ENCODE measurements around the gene PDE4A.

The PDE4A gene

GRCh38 chr19:10503002-10503789, 82.9 kb downstream of the PDE4A start, which contains the start of gene KEAP1:
KEAP1 (minus strand) TSS chr19:10503356; CDS start chr19:10500033, 3,323 bp downstream.
- no CpG with 5 or more reads among the region's 73 CpGs for WGBS, 2 donors (ENCODE audit: extremely low coverage in 2 of 2, insufficient read length in 2 of 2, insufficient replicate concordance in 1 of 2)
- peak within 1 kb of the TSS; percentile 97 for H2BK5ac ChIP-seq (ENCODE audit: low read length)
- DNase-seq (ENCODE audit: low spot score) = peak; percentile 50

GRCh38 chr19:10505583-10506229, 85.4 kb downstream of the PDE4A start:
- no peaks in the 10 kb centered on the region for H3K9me3 ChIP-seq (replicated peaks in 1 of 2; ENCODE audit: control insufficient read depth in 2 of 2, insufficient read depth in 1 of 2, low read depth in 1 of 2, low read length in 2 of 2)
- H2AFZ ChIP-seq (ENCODE audit: low read length) = peak overlapping the region; percentile 46
- no peaks in the 10 kb centered on the region for H3K36me3 ChIP-seq (replicated peaks in 1 of 2; ENCODE audit: control insufficient read depth in 2 of 2, insufficient read depth in 2 of 2, low read length in 2 of 2)
- DNase-seq (ENCODE audit: low spot score) = peak; percentile 65
- H3K27me3 ChIP-seq (ENCODE audit: control insufficient read depth in 3 of 3, insufficient read depth in 3 of 3, low read depth in 1 of 3, low read length in 3 of 3) = peaks cover 0 to 6% (median 0%) of the 10 kb centered on the region in 3 experiments
- no peak overlapping the region for H3K23ac ChIP-seq (ENCODE audit: low read depth, low read length, poor library complexity)
- no peak overlapping the region for H4K8ac ChIP-seq (ENCODE audit: low read depth, low read length)
- H2BK15ac ChIP-seq (ENCODE audit: low read length) = no peak overlapping the region
- no CpG with 5 or more reads among the region's 17 CpGs for WGBS, 2 donors (ENCODE audit: extremely low coverage in 2 of 2, insufficient read length in 2 of 2, insufficient replicate concordance in 1 of 2)
- H3K79me1 ChIP-seq (ENCODE audit: low read depth, low read length) = peaks cover 10% of the 10 kb centered on the region
- H2BK12ac ChIP-seq (ENCODE audit: low read length) = no peak overlapping the region
- H3K4me1 ChIP-seq (ENCODE audit: control insufficient read depth in 2 of 2, insufficient read depth in 1 of 2, low read depth in 1 of 2, low read length in 2 of 2) = peaks cover 5 to 8% of the 10 kb centered on the region in 2 donors
- H2BK5ac ChIP-seq (ENCODE audit: low read length) = no peak overlapping the region
- no peak overlapping the region for H3K14ac ChIP-seq (ENCODE audit: low read length)
- H3K4ac ChIP-seq (ENCODE audit: low read length) = no peak overlapping the region
- no peak overlapping the region for H4K91ac ChIP-seq (ENCODE audit: low read depth, low read length, poor library complexity)
- no peak overlapping the region for H2BK120ac ChIP-seq (ENCODE audit: low read depth, low read length)
- no peak overlapping the region for H3K27ac ChIP-seq (replicated peaks; ENCODE audit: low read length)
- no peak overlapping the region for H3K4me2 ChIP-seq (ENCODE audit: insufficient read depth, low read length, poor library complexity, severe bottlenecking)
- H2AK5ac ChIP-seq (ENCODE audit: low read depth, low read length) = no peak overlapping the region
- no peak overlapping the region for H3K4me3 ChIP-seq (ENCODE audit: low read length in 2 of 2)
- no peak overlapping the region for H3K18ac ChIP-seq (ENCODE audit: low read length)
- no peak overlapping the region for H3K9ac ChIP-seq (ENCODE audit: low read depth, low read length, poor library complexity)

More at GRCh38 chr19:10503002-10503789, 82.9 kb downstream of the PDE4A start, which contains the start of gene KEAP1:
- Histone ChIP-seq H3K4me1 (ENCODE audit: control insufficient read depth in 2 of 2, insufficient read depth in 1 of 2, low read depth in 1 of 2, low read length in 2 of 2) (peaks cover 5% of the 10 kb centered on the region in 2 donors), H4K91ac (ENCODE audit: low read depth, low read length, poor library complexity) (peak within 1 kb of the TSS; percentile 96), H3K9ac (ENCODE audit: low read depth, low read length, poor library complexity) (peak within 1 kb of the TSS; percentile 94), H2BK15ac (ENCODE audit: low read length) (peak within 1 kb of the TSS; percentile 97), H2BK12ac (ENCODE audit: low read length) (peak within 1 kb of the TSS; percentile 80), H2AK5ac (ENCODE audit: low read depth, low read length) (peak within 1 kb of the TSS; percentile 99), H4K8ac (ENCODE audit: low read depth, low read length) (peak within 1 kb of the TSS; percentile 96), H3K79me1 (ENCODE audit: low read depth, low read length) (peaks cover 14% of the 10 kb centered on the region), H3K14ac (ENCODE audit: low read length) (peak within 1 kb of the TSS; percentile 91), H3K27ac (replicated peaks; ENCODE audit: low read length) (peak within 1 kb of the TSS; percentile 73), H3K4me2 (ENCODE audit: insufficient read depth, low read length, poor library complexity, severe bottlenecking) (peak within 1 kb of the TSS; percentile 88), H3K36me3 (replicated peaks in 1 of 2; ENCODE audit: control insufficient read depth in 2 of 2, insufficient read depth in 2 of 2, low read length in 2 of 2) (peaks cover 10 to 23% of the 10 kb centered on the region in 2 donors), H3K18ac (ENCODE audit: low read length) (peak within 1 kb of the TSS; percentile 99), H2AFZ (ENCODE audit: low read length) (peak within 1 kb of the TSS; percentile 98), H2BK120ac (ENCODE audit: low read depth, low read length) (peak within 1 kb of the TSS; percentile 96), H3K4ac (ENCODE audit: low read length) (peak within 1 kb of the TSS; percentile 98), H3K4me3 (ENCODE audit: low read length in 2 of 2) (peak within 1 kb of the TSS; percentile 72 to 90), H3K27me3 (ENCODE audit: control insufficient read depth in 3 of 3, insufficient read depth in 3 of 3, low read depth in 1 of 3, low read length in 3 of 3) (peaks cover 0 to 2% (median 0%) of the 10 kb centered on the region in 3 experiments), H3K23ac (ENCODE audit: low read depth, low read length, poor library complexity) (peak within 1 kb of the TSS; percentile 50), H3K9me3 (replicated peaks in 1 of 2; ENCODE audit: control insufficient read depth in 2 of 2, insufficient read depth in 1 of 2, low read depth in 1 of 2, low read length in 2 of 2) (no peaks in the 10 kb centered on the region)

GRCh38 chr19:10508036-10508435, 87.7 kb downstream of the PDE4A start:
- no peaks in the 10 kb centered on the region for H3K36me3 ChIP-seq (replicated peaks in 1 of 2; ENCODE audit: control insufficient read depth in 2 of 2, insufficient read depth in 2 of 2, low read length in 2 of 2)
- no CpG with 5 or more reads among the region's 16 CpGs for WGBS, 2 donors (ENCODE audit: extremely low coverage in 2 of 2, insufficient read length in 2 of 2, insufficient replicate concordance in 1 of 2)

GRCh38 chr19:10508707-10509106, 88.4 kb downstream of the PDE4A start:
- Histone ChIP-seq H3K18ac (ENCODE audit: low read length) (no peak overlapping the region), H3K36me3 (replicated peaks in 1 of 2; ENCODE audit: control insufficient read depth in 2 of 2, insufficient read depth in 2 of 2, low read length in 2 of 2) (peaks cover 0 to 3% of the 10 kb centered on the region in 2 donors), H3K27ac (replicated peaks; ENCODE audit: low read length) (no peak overlapping the region), H3K14ac (ENCODE audit: low read length) (no peak overlapping the region), H2BK12ac (ENCODE audit: low read length) (no peak overlapping the region), H2AK5ac (ENCODE audit: low read depth, low read length) (no peak overlapping the region), H3K4me1 (ENCODE audit: control insufficient read depth in 2 of 2, insufficient read depth in 1 of 2, low read depth in 1 of 2, low read length in 2 of 2) (peaks cover 0 to 2% of the 10 kb centered on the region in 2 donors), H3K23ac (ENCODE audit: low read depth, low read length, poor library complexity) (no peak overlapping the region), H2AFZ (ENCODE audit: low read length) (no peak overlapping the region), H2BK5ac (ENCODE audit: low read length) (no peak overlapping the region), H3K9me3 (replicated peaks in 1 of 2; ENCODE audit: control insufficient read depth in 2 of 2, insufficient read depth in 1 of 2, low read depth in 1 of 2, low read length in 2 of 2) (peaks cover 0 to 3% of the 10 kb centered on the region in 2 donors), H3K27me3 (ENCODE audit: control insufficient read depth in 3 of 3, insufficient read depth in 3 of 3, low read depth in 1 of 3, low read length in 3 of 3) (peaks cover 0 to 32% (median 8%) of the 10 kb centered on the region in 3 experiments), H3K4me3 (ENCODE audit: low read length in 2 of 2) (no peak overlapping the region), H3K9ac (ENCODE audit: low read depth, low read length, poor library complexity) (no peak overlapping the region), H2BK15ac (ENCODE audit: low read length) (no peak overlapping the region), H4K8ac (ENCODE audit: low read depth, low read length) (no peak overlapping the region), H2BK120ac (ENCODE audit: low read depth, low read length) (no peak overlapping the region), H3K4me2 (ENCODE audit: insufficient read depth, low read length, poor library complexity, severe bottlenecking) (no peak overlapping the region), H3K4ac (ENCODE audit: low read length) (no peak overlapping the region), H4K91ac (ENCODE audit: low read depth, low read length, poor library complexity) (no peak overlapping the region), H3K79me1 (ENCODE audit: low read depth, low read length) (no peaks in the 10 kb centered on the region)
- DNase-seq (ENCODE audit: low spot score) = no peak
- WGBS, 2 donors (ENCODE audit: extremely low coverage in 2 of 2, insufficient read length in 2 of 2, insufficient replicate concordance in 1 of 2) = no CpG with 5 or more reads among the region's 3 CpGs

More at GRCh38 chr19:10508036-10508435, 87.7 kb downstream of the PDE4A start:
- no peak overlapping the region for H3K9ac ChIP-seq (ENCODE audit: low read depth, low read length, poor library complexity)
- no peak overlapping the region for H3K23ac ChIP-seq (ENCODE audit: low read depth, low read length, poor library complexity)
- H2AFZ ChIP-seq (ENCODE audit: low read length) = no peak overlapping the region
- no peak overlapping the region for H3K18ac ChIP-seq (ENCODE audit: low read length)
- no peak overlapping the region for H4K91ac ChIP-seq (ENCODE audit: low read depth, low read length, poor library complexity)
- H4K8ac ChIP-seq (ENCODE audit: low read depth, low read length) = no peak overlapping the region
- H3K9me3 ChIP-seq (replicated peaks in 1 of 2; ENCODE audit: control insufficient read depth in 2 of 2, insufficient read depth in 1 of 2, low read depth in 1 of 2, low read length in 2 of 2) = no peaks in the 10 kb centered on the region
- no peak overlapping the region for H2AK5ac ChIP-seq (ENCODE audit: low read depth, low read length)
- peak overlapping the region; percentile 41 for H2BK12ac ChIP-seq (ENCODE audit: low read length)
- H2BK120ac ChIP-seq (ENCODE audit: low read depth, low read length) = no peak overlapping the region
- H3K27ac ChIP-seq (replicated peaks; ENCODE audit: low read length) = no peak overlapping the region
- H3K79me1 ChIP-seq (ENCODE audit: low read depth, low read length) = peaks cover 3% of the 10 kb centered on the region
- peaks cover 0 to 25% (median 2%) of the 10 kb centered on the region in 3 experiments for H3K27me3 ChIP-seq (ENCODE audit: control insufficient read depth in 3 of 3, insufficient read depth in 3 of 3, low read depth in 1 of 3, low read length in 3 of 3)
- peaks cover 0 to 2% of the 10 kb centered on the region in 2 donors for H3K4me1 ChIP-seq (ENCODE audit: control insufficient read depth in 2 of 2, insufficient read depth in 1 of 2, low read depth in 1 of 2, low read length in 2 of 2)
- H2BK5ac ChIP-seq (ENCODE audit: low read length) = no peak overlapping the region
- no peak for DNase-seq (ENCODE audit: low spot score)
- no peak overlapping the region for H3K4ac ChIP-seq (ENCODE audit: low read length)
- H3K4me2 ChIP-seq (ENCODE audit: insufficient read depth, low read length, poor library complexity, severe bottlenecking) = no peak overlapping the region
- H2BK15ac ChIP-seq (ENCODE audit: low read length) = no peak overlapping the region
- no peak overlapping the region for H3K14ac ChIP-seq (ENCODE audit: low read length)
- H3K4me3 ChIP-seq (ENCODE audit: low read length in 2 of 2) = no peak overlapping the region
